ENCODE measurements around the gene TMEM63C.

The TMEM63C gene

DNA sequence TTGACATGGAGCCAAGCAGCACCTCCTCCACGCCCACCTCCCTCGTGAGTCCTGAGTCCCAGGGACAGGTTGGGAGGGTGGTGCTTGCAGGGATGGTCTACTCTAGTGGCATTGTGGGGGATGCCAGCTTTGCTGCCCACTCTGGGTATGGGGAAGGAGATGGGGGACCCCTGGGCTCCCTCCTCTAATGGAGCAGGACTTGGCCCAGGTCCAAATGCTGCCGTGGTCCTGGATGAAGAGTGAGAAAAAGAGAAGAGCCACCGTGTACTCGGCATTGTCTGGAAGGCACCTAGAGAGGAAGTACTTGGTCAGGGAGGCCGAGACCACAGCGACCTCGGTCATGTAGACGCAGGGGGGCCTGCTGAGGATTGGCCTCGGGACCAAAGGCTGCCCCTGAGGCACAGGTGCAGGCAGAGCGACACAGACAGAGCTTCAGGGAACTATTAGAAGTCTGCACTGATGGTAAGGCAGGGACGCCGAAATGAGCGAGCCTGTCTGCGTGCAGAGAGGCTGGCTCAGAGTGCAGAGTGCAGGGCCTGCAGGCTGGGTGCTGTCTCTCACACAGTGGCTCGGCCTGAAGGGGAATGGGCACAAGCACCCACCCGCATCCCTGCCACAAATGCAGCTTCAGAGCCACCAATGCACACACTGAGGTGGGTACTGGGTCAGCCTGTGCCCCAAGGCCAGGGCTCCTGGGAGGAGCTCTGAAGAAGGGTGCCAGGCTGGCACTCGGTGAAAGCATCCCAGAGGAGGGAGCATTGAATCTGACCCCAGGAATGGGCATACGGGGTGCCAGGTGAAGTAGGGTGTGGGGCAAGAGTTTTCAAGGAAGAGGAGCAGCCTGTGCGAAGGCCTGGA lies 72.0 kb downstream of the TMEM63C start:
- Histone ChIP-seq H4K8ac (ENCODE audit: low read depth, low read length) (no peak overlapping the region), H3K4ac (ENCODE audit: low read depth, low read length) (no peak overlapping the region), H3K14ac (ENCODE audit: low read length) (no peak overlapping the region), H3K79me2 (ENCODE audit: control insufficient read depth, insufficient read depth, low read length, poor library complexity) (no peaks in the 10 kb centered on the region), H2BK12ac (ENCODE audit: low read length) (no peak overlapping the region), H3K4me2 (ENCODE audit: low read length) (no peak overlapping the region), H3K4me3 (ENCODE audit: low read depth, low read length) (no peak overlapping the region), H3K27me3 (ENCODE audit: insufficient read depth, low read length) (no peaks in the 10 kb centered on the region), H4K91ac (ENCODE audit: low read depth, low read length) (no peak overlapping the region), H3K4me1 (ENCODE audit: control insufficient read depth in 1 of 2, insufficient read depth in 2 of 2, low read length in 2 of 2) (no peaks in the 10 kb centered on the region), H2BK5ac (ENCODE audit: low read depth, low read length, poor library complexity) (no peak overlapping the region), H4K12ac (ENCODE audit: low read depth, low read length) (no peak overlapping the region), H3K9ac (ENCODE audit: low read length) (no peak overlapping the region), H3K27ac (ENCODE audit: low read depth, low read length) (no peak overlapping the region), H3K36me3 (ENCODE audit: control insufficient read depth in 1 of 2, insufficient read depth in 2 of 2, low read length in 2 of 2) (no peaks in the 10 kb centered on the region), H3K23ac (ENCODE audit: low read length) (no peak overlapping the region), H3K18ac (ENCODE audit: low read length) (no peak overlapping the region), H2AK5ac (ENCODE audit: low read length) (no peak overlapping the region), H3K79me1 (ENCODE audit: low read length) (no peaks in the 10 kb centered on the region), H2AFZ (ENCODE audit: insufficient read depth, low read length, poor library complexity) (no peak overlapping the region), H2BK120ac (ENCODE audit: insufficient read depth, low read length, poor library complexity) (no peak overlapping the region), H3K9me3 (ENCODE audit: insufficient read depth, low read depth, low read length) (peaks cover 2% of the 10 kb centered on the region)
- DNase-seq: no peak
- no CpG with 5 or more reads among the region's 20 CpGs for WGBS (ENCODE audit: extremely low coverage, insufficient coverage, insufficient read length)

- no peak overlapping the region for H3K14ac ChIP-seq (ENCODE audit: low read length)
- H4K12ac ChIP-seq (ENCODE audit: low read depth, low read length): no peak overlapping the region
- no CpG with 5 or more reads among the region's 8 CpGs for WGBS (ENCODE audit: extremely low coverage, insufficient coverage, insufficient read length)
Observed at GRCh38 chr14:77256694-77257093, 75.1 kb downstream of the TMEM63C start.

GRCh38 chr14:77257700-77258099 lies 76.1 kb downstream of the TMEM63C start:
- H3K14ac ChIP-seq (ENCODE audit: low read length): no peak overlapping the region
- H3K27ac ChIP-seq (ENCODE audit: low read depth, low read length): no peak overlapping the region
- no peak overlapping the region for H3K4ac ChIP-seq (ENCODE audit: low read depth, low read length)
- no peak overlapping the region for H3K23ac ChIP-seq (ENCODE audit: low read length)
- no peak overlapping the region for H2BK12ac ChIP-seq (ENCODE audit: low read length)
- H3K27me3 ChIP-seq (ENCODE audit: insufficient read depth, low read length): no peaks in the 10 kb centered on the region
- no peak overlapping the region for H2BK5ac ChIP-seq (ENCODE audit: low read depth, low read length, poor library complexity)
- no peak overlapping the region for H4K91ac ChIP-seq (ENCODE audit: low read depth, low read length)
- H2BK120ac ChIP-seq (ENCODE audit: insufficient read depth, low read length, poor library complexity): no peak overlapping the region
- H3K9me3 ChIP-seq (ENCODE audit: insufficient read depth, low read depth, low read length): peaks cover 2% of the 10 kb centered on the region
- H3K79me1 ChIP-seq (ENCODE audit: low read length): no peaks in the 10 kb centered on the region
- H4K8ac ChIP-seq (ENCODE audit: low read depth, low read length): no peak overlapping the region
- no peaks in the 10 kb centered on the region for H3K4me1 ChIP-seq (ENCODE audit: control insufficient read depth in 1 of 2, insufficient read depth in 2 of 2, low read length in 2 of 2)
- no peak overlapping the region for H3K4me3 ChIP-seq (ENCODE audit: low read depth, low read length)
- H3K9ac ChIP-seq (ENCODE audit: low read length): no peak overlapping the region
- no peak for DNase-seq
- no peaks in the 10 kb centered on the region for H3K36me3 ChIP-seq (ENCODE audit: control insufficient read depth in 1 of 2, insufficient read depth in 2 of 2, low read length in 2 of 2)
- no CpG with 5 or more reads among the region's 10 CpGs for WGBS (ENCODE audit: extremely low coverage, insufficient coverage, insufficient read length)
- no peak overlapping the region for H4K12ac ChIP-seq (ENCODE audit: low read depth, low read length)
- no peak overlapping the region for H3K18ac ChIP-seq (ENCODE audit: low read length)
- no peak overlapping the region for H2AK5ac ChIP-seq (ENCODE audit: low read length)
- no peaks in the 10 kb centered on the region for H3K79me2 ChIP-seq (ENCODE audit: control insufficient read depth, insufficient read depth, low read length, poor library complexity)
- no peak overlapping the region for H2AFZ ChIP-seq (ENCODE audit: insufficient read depth, low read length, poor library complexity)
- H3K4me2 ChIP-seq (ENCODE audit: low read length): no peak overlapping the region

More at GRCh38 chr14:77256694-77257093, 75.1 kb downstream of the TMEM63C start:
- Histone ChIP-seq H2BK5ac (ENCODE audit: low read depth, low read length, poor library complexity) (no peak overlapping the region), H3K27me3 (ENCODE audit: insufficient read depth, low read length) (no peaks in the 10 kb centered on the region), H3K4me3 (ENCODE audit: low read depth, low read length) (no peak overlapping the region), H3K27ac (ENCODE audit: low read depth, low read length) (no peak overlapping the region), H3K9ac (ENCODE audit: low read length) (no peak overlapping the region), H3K18ac (ENCODE audit: low read length) (no peak overlapping the region), H3K4ac (ENCODE audit: low read depth, low read length) (no peak overlapping the region), H3K23ac (ENCODE audit: low read length) (no peak overlapping the region), H3K79me2 (ENCODE audit: control insufficient read depth, insufficient read depth, low read length, poor library complexity) (no peaks in the 10 kb centered on the region), H2BK12ac (ENCODE audit: low read length) (no peak overlapping the region), H3K4me1 (ENCODE audit: control insufficient read depth in 1 of 2, insufficient read depth in 2 of 2, low read length in 2 of 2) (no peaks in the 10 kb centered on the region), H2BK120ac (ENCODE audit: insufficient read depth, low read length, poor library complexity) (no peak overlapping the region), H4K91ac (ENCODE audit: low read depth, low read length) (no peak overlapping the region), H2AFZ (ENCODE audit: insufficient read depth, low read length, poor library complexity) (no peak overlapping the region), H3K4me2 (ENCODE audit: low read length) (no peak overlapping the region), H3K36me3 (ENCODE audit: control insufficient read depth in 1 of 2, insufficient read depth in 2 of 2, low read length in 2 of 2) (no peaks in the 10 kb centered on the region), H3K79me1 (ENCODE audit: low read length) (no peaks in the 10 kb centered on the region), H4K8ac (ENCODE audit: low read depth, low read length) (no peak overlapping the region), H2AK5ac (ENCODE audit: low read length) (no peak overlapping the region), H3K9me3 (ENCODE audit: insufficient read depth, low read depth, low read length) (peaks cover 2% of the 10 kb centered on the region)
- DNase-seq: no peak

DNA sequence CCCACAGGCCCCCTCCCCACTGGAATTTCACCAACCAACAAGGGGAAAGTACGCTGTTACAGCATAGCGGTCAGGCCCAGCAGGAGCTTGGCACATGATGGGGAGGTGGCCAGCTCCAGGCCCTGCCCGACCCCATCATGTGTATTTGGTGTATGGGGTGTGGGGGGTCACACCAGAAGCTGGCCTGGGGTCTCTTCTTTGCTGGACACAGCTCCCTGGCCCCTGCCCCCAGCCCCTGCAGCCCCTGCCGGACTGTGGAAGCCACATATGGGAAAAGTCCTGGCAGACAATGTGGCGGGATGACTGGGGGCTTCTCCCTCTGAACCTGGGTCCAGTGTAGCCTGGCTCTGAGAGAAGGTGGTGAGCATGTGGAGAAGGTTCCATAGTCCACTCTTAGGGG lies 77.0 kb downstream of the TMEM63C start:
- Histone ChIP-seq H3K36me3 (ENCODE audit: control insufficient read depth in 1 of 2, insufficient read depth in 2 of 2, low read length in 2 of 2) (no peaks in the 10 kb centered on the region), H3K79me2 (ENCODE audit: control insufficient read depth, insufficient read depth, low read length, poor library complexity) (no peaks in the 10 kb centered on the region), H2AK5ac (ENCODE audit: low read length) (no peak overlapping the region), H3K27ac (ENCODE audit: low read depth, low read length) (no peak overlapping the region), H2BK120ac (ENCODE audit: insufficient read depth, low read length, poor library complexity) (no peak overlapping the region), H4K91ac (ENCODE audit: low read depth, low read length) (no peak overlapping the region), H3K79me1 (ENCODE audit: low read length) (no peaks in the 10 kb centered on the region), H2AFZ (ENCODE audit: insufficient read depth, low read length, poor library complexity) (no peak overlapping the region), H3K9me3 (ENCODE audit: insufficient read depth, low read depth, low read length) (peaks cover 2% of the 10 kb centered on the region), H3K4ac (ENCODE audit: low read depth, low read length) (no peak overlapping the region), H3K27me3 (ENCODE audit: insufficient read depth, low read length) (no peaks in the 10 kb centered on the region), H3K4me3 (ENCODE audit: low read depth, low read length) (no peak overlapping the region), H2BK12ac (ENCODE audit: low read length) (no peak overlapping the region), H3K9ac (ENCODE audit: low read length) (no peak overlapping the region), H3K4me1 (ENCODE audit: control insufficient read depth in 1 of 2, insufficient read depth in 2 of 2, low read length in 2 of 2) (no peaks in the 10 kb centered on the region), H3K4me2 (ENCODE audit: low read length) (no peak overlapping the region), H3K18ac (ENCODE audit: low read length) (no peak overlapping the region), H4K8ac (ENCODE audit: low read depth, low read length) (no peak overlapping the region), H4K12ac (ENCODE audit: low read depth, low read length) (no peak overlapping the region), H2BK5ac (ENCODE audit: low read depth, low read length, poor library complexity) (no peak overlapping the region), H3K23ac (ENCODE audit: low read length) (no peak overlapping the region), H3K14ac (ENCODE audit: low read length) (no peak overlapping the region)
- no peak for DNase-seq
- WGBS (ENCODE audit: extremely low coverage, insufficient coverage, insufficient read length): no CpG with 5 or more reads among the region's 5 CpGs

All from trophoblast cell (in vitro differentiated cells and primary cell).